Astrocyte (in vitro differentiated cells and primary cell): ENCODE measurements around the gene ZXDC. TPM values are rescaled to one million over a fixed set of nuclear protein-coding genes. Genes with fewer than 3 reads are reported as not detected.

Experiments used
- DNase-seq: peaks from one replicate; pipeline ENCODE4 v3.0.0-alpha.2; 2010; ENCODE audit warnings: low read depth
- FAIRE-seq: peaks from 2 replicates; lab custom pipeline; 2011; peaks lifted over from hg19 to GRCh38; lab: Jason Lieb, UNC
- H2AFZ ChIP-seq: 2 replicates; pipeline ENCODE4 v1.6.0; 2012; ENCODE audit warnings: low read depth, low read length, inconsistent platforms
- H3K27ac ChIP-seq: 2 replicates; pipeline ENCODE4 v1.5.1; 2011; ENCODE audit warnings: low read depth, low read length, inconsistent platforms
- H3K27me3 ChIP-seq: 2 replicates; pipeline ENCODE4 v1.6.0; 2011; ENCODE audit warnings: low read length, inconsistent platforms; ENCODE audit not compliant: insufficient read depth
- H3K36me3 ChIP-seq: 2 replicates; pipeline ENCODE4 v1.5.1; 2011; ENCODE audit warnings: low read length, inconsistent platforms; ENCODE audit not compliant: insufficient read depth
- H3K4me1 ChIP-seq: 2 replicates; pipeline ENCODE4 v1.5.1; 2011; ENCODE audit warnings: low read length, inconsistent platforms; ENCODE audit not compliant: insufficient read depth
- H3K4me2 ChIP-seq: 2 replicates; pipeline ENCODE4 v1.6.0; 2012; ENCODE audit warnings: low read length, inconsistent platforms
- H3K4me3 ChIP-seq: 2 replicates; pipeline ENCODE4 v1.5.1; 2011; ENCODE audit warnings: low read depth, mild to moderate bottlenecking, low read length, inconsistent platforms; ENCODE audit not compliant: insufficient read depth
- H3K79me2 ChIP-seq: 2 replicates; pipeline ENCODE4 v1.6.0; 2012; ENCODE audit warnings: mild to moderate bottlenecking, low read length, inconsistent platforms; ENCODE audit not compliant: insufficient read depth
- H3K9ac ChIP-seq: 2 replicates; pipeline ENCODE4 v1.6.0; 2012; ENCODE audit warnings: mild to moderate bottlenecking, low read length, inconsistent platforms
- H3K9me3 ChIP-seq: 2 replicates; pipeline ENCODE4 v1.5.1; 2012; ENCODE audit warnings: low read depth, mild to moderate bottlenecking, low read length, inconsistent platforms; ENCODE audit not compliant: insufficient read depth
- H4K20me1 ChIP-seq: 2 replicates; pipeline ENCODE4 v1.6.0; 2012; ENCODE audit warnings: low read length, inconsistent platforms; ENCODE audit not compliant: insufficient read depth
- H3K27ac Mint-ChIP-seq: one replicate; pipeline ENCODE4 v1.8.0; 2021; ENCODE audit warnings: mild to moderate bottlenecking, mixed read lengths; ENCODE audit not compliant: unreplicated experiment
- H3K27me3 Mint-ChIP-seq: one replicate; pipeline ENCODE4 v1.8.0; 2021; ENCODE audit warnings: low read depth, mixed read lengths; ENCODE audit not compliant: unreplicated experiment
- H3K36me3 Mint-ChIP-seq: one replicate; pipeline ENCODE4 v1.8.0; 2021; ENCODE audit warnings: low read depth, mixed read lengths; ENCODE audit not compliant: unreplicated experiment
- H3K4me1 Mint-ChIP-seq: one replicate; pipeline ENCODE4 v1.8.0; 2021; ENCODE audit warnings: low read depth, mixed read lengths; ENCODE audit not compliant: unreplicated experiment
- H3K4me3 Mint-ChIP-seq: one replicate; pipeline ENCODE4 v1.8.0; 2021; ENCODE audit warnings: mild to moderate bottlenecking, moderate library complexity, mixed read lengths; ENCODE audit not compliant: unreplicated experiment
- H3K9me3 Mint-ChIP-seq: one replicate; pipeline ENCODE4 v1.8.0; 2021; ENCODE audit warnings: mild to moderate bottlenecking, mixed read lengths; ENCODE audit not compliant: unreplicated experiment
- EZH2 ChIP-seq: IDR thresholded peaks from 2 replicates; pipeline ENCODE4 v1.6.1; 2012; ENCODE audit warnings: mild to moderate bottlenecking, low read length, inconsistent platforms; ENCODE audit not compliant: insufficient read depth
- total RNA-seq: library from RNA; stranded (reverse); gene quantifications from 2 replicates; pipeline ENCODE4 v1.2.1, GENCODE V29; 2021
- TF ChIP-seq, protein P1 (sequence below): IDR thresholded peaks from 2 replicates; pipeline ENCODE4 v1.5.1; 2011; ENCODE audit warnings: low read depth, mild to moderate bottlenecking, inconsistent platforms, low read length, moderate library complexity; ENCODE audit not compliant: insufficient read depth

The ZXDC gene
- total RNA-seq, 1 donor from 2014 or later = 19.6 TPM

DNA sequence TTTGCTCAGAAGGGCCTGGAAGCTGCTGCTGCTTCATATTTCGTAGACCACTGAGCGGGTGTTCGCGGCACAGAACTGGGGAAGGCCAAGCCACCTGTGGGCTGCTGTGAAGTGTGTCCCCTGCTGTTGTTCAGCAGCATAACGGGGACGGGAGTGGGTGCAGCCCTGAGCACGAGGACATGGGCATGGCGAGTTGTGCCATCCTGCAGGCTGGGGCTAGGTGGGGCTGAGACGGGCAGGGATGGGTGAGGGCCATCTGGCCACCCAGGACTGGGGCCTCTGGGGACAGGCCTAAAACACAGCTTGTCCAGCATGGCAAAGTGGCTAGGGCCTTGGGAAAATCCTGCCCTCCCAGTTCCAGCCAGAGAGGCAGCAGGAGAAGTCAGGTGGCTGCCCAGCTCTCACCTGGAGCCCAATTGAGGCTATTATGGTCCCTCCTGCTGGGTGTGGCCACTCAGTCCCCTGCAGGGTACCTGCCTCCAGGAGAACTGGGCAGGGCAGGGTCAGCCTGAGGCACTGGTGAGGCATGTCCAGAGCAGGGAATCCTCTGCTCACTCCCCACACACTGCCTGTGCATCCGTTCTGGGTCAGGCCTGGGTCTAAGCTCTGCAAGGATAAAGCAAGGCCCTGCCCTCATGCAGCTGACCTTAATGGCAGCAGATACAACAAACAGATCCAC lies 51.5 kb downstream of the ZXDC start:
- Histone ChIP-seq H3K9ac (no peak overlapping the region), H3K9me3 (no peaks in the 10 kb centered on the region), H3K4me1 (no peaks in the 10 kb centered on the region), H3K36me3 (no peaks in the 10 kb centered on the region), H3K79me2 (no peaks in the 10 kb centered on the region), H3K4me3 (no peak overlapping the region), H3K27ac (no peak overlapping the region), H2AFZ (no peak overlapping the region), H3K4me2 (no peak overlapping the region), H4K20me1 (no peaks in the 10 kb centered on the region), H3K27me3 (no peaks in the 10 kb centered on the region)
- no peak overlapping the region for H3K4me3 Mint-ChIP-seq
- FAIRE-seq (no peak), DNase-seq (no peak)
- no peak overlapping the region for H3K27ac Mint-ChIP-seq
- H3K9me3 Mint-ChIP-seq = peaks cover 12% of the 10 kb centered on the region
- H3K4me1 Mint-ChIP-seq = peaks cover 5% of the 10 kb centered on the region
- H3K36me3 Mint-ChIP-seq = peaks cover 3% of the 10 kb centered on the region
- no peaks in the 10 kb centered on the region for H3K27me3 Mint-ChIP-seq
- TF ChIP-seq EZH2 = no peak
- TF ChIP-seq, protein P1, sequence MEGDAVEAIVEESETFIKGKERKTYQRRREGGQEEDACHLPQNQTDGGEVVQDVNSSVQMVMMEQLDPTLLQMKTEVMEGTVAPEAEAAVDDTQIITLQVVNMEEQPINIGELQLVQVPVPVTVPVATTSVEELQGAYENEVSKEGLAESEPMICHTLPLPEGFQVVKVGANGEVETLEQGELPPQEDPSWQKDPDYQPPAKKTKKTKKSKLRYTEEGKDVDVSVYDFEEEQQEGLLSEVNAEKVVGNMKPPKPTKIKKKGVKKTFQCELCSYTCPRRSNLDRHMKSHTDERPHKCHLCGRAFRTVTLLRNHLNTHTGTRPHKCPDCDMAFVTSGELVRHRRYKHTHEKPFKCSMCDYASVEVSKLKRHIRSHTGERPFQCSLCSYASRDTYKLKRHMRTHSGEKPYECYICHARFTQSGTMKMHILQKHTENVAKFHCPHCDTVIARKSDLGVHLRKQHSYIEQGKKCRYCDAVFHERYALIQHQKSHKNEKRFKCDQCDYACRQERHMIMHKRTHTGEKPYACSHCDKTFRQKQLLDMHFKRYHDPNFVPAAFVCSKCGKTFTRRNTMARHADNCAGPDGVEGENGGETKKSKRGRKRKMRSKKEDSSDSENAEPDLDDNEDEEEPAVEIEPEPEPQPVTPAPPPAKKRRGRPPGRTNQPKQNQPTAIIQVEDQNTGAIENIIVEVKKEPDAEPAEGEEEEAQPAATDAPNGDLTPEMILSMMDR = no peak

DNA sequence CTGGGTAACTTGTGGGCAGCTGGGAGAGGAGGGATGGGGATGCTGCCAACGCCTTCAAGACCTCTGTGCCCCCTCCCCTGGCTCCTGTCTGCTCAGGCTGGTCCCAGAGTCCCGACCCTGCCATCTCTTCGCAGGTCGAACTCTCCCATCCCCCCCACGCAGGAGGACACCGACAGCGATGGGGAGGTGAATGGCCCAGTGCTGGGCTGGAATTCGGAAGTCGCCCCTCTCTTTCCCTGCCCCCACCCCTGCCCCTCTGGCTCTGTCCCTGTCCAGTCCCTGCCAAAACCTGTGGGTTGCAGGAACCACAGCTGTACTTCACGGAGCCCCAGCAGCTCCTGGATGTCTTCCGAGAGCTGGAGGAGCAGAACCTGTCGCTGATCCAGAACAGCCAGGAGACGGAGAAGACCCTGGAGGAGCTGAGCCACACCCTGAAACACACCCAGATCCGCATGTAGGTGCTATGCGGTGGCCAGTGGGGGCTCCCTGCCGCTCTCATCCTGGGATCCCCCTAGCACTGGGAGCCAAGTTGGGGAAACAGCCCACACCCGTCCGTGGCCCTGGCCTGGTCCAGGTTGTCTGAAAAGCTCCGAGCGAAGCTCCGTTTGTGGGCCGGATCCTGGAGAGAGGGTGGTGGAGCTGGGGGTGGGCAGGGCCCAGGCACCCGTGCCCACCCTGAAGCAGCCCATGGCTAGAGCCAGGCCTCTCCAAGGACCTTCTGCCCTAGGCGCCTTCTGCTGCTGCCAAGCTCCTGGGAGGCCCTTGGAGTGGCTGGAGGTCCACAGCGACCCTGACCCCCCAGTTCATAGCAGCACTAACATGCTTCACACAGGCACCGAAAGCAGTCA lies 52.3 kb downstream of the ZXDC start:
- no peak overlapping the region for H3K4me3 Mint-ChIP-seq
- Histone ChIP-seq H3K27me3 (no peaks in the 10 kb centered on the region), H3K27ac (no peak overlapping the region), H3K9me3 (no peaks in the 10 kb centered on the region), H3K79me2 (no peaks in the 10 kb centered on the region), H3K36me3 (no peaks in the 10 kb centered on the region), H4K20me1 (no peaks in the 10 kb centered on the region), H2AFZ (no peak overlapping the region), H3K9ac (no peak overlapping the region), H3K4me1 (no peaks in the 10 kb centered on the region), H3K4me3 (no peak overlapping the region), H3K4me2 (no peak overlapping the region)
- peaks cover 12% of the 10 kb centered on the region for H3K9me3 Mint-ChIP-seq
- FAIRE-seq (no peak), DNase-seq (no peak)
- TF ChIP-seq EZH2 = no peak
- TF ChIP-seq, protein P1 = no peak
- no peaks in the 10 kb centered on the region for H3K27me3 Mint-ChIP-seq
- no peak overlapping the region for H3K27ac Mint-ChIP-seq
- peaks cover 5% of the 10 kb centered on the region for H3K4me1 Mint-ChIP-seq
- H3K36me3 Mint-ChIP-seq = peaks cover 3% of the 10 kb centered on the region
